Measurements from ENCODE around the gene ZNF157.
A peak's percentile ranks its signal among the peaks of the same experiment; 100 is the strongest.
"Not testable (repeated sequence)": the region's sequence is repeated elsewhere in the genome, so short reads cannot be mapped to it uniquely, and the experiment has no call there.

ZNF157 gene

DNA sequence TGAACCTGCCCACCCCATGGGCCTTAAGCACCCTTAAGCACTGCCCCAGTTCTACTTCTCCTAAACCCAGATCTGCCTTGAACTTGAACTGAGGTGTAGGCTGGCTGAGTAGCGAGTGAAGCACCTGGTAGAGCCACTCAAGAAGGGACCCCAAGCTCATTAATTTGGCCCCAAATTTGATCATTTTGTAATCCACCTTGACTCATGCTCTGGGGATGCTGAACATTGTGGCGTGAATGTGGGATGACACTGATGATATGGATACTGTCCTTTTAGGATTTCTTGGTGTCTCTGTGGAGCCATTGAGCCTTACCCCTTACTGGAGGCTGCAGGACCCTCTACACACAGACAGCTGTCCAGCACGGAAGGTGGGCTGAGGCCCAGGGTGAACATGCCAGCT, at the start of gene ZNF157:
ZNF157 (plus strand) TSS at position 301 of the 400 bp plus-strand sequence; CDS start at position 392, 91 bp downstream.
- no peak for DNase-seq (ENCODE audit: low read depth in 2 of 2)

DNA sequence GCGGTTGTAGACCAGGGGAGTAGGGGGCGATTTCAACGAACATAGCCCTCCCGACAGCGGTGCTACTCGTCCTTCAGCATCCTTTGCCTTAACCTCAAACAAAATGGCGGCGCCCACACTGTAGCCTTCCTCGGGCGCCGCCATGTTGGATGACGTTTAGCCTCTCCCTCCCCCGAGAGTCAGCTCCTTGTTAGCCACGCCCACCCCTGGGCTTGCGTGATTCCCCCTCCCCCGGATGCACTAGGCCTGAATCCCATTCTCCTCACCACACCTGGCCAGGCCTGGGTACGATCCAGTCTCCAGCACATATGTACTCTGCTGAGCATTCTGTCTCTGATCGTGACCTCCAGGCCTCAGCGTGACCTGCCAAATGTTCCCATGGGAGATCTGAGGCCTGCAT, 49.0 kb upstream of the ZNF157 start:
- DNase-seq (ENCODE audit: low read depth in 2 of 2): no peak

DNA sequence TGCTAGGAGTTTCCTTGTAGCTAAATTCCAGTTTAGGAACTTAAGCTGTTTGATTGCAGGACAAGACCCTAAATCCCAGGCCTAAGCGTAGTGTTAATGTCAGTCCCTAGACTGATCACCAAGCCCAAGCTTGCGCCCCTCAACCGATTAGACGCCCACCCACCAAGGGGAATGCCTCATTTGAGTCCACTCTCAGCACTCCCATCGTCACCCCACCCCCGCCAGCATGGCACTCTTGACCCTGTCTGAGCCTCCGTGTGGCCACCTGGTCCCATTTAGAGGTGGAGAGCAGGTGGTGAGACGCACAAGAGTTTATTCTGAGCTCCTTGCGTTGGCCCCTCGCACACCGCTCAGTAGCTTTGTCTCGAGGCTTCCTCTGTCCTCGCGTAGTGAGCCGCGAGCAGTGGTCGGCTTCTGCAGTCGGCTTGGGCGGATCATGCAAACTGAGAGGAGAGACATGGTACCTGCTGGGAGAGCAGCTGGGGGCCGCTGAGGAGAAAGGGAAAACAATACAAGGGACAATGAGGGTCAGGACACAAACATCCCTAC, 48.5 kb upstream of the ZNF157 start:
- DNase-seq (ENCODE audit: low read depth in 2 of 2): no peak

DNA sequence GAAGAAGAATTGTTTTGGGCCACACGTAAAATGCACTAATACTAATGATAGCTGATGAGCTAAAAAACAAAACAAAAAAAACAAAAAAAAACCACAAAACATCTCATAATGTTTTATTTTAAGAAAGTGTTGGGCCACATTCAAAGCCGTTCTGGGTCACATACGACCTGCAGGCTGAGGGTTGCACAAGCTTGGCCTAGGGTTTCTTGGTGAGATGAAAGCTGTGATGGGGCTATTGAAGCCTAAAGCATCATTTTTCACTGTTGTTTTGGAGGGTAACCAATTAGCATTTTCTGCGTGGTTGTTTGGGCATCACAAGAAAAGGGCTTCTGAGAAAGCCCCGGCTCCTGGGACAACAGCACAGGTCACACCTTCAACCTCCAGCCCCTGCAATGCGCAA, 42.5 kb upstream of the ZNF157 start:
- DNase-seq (ENCODE audit: low read depth in 2 of 2): no peak

GRCh38 chrX:47332729-47333128, 37.6 kb upstream of the ZNF157 start:
- not testable (repeated sequence) for DNase-seq (ENCODE audit: low read depth in 2 of 2)

DNA sequence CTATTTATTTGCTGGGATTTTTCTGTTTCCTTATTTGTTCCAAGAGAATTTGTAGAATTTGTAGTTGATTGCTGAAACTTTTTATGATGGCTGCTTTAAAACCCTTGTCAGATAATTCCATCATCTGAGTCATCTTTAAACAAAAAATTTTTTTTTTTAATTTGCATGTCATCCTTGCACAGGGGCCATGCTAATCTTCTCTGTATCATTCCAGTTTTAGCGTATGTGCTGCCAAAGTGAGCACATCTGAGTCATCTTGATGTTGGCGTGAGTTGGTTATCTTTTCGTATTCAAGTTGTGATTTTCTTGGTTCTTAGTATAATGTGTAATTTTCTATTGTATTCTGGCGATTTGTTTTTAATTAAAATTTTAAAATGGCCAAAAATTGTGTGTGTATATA, 18.7 kb upstream of the ZNF157 start:
- no peak for DNase-seq (ENCODE audit: low read depth in 2 of 2)

DNA sequence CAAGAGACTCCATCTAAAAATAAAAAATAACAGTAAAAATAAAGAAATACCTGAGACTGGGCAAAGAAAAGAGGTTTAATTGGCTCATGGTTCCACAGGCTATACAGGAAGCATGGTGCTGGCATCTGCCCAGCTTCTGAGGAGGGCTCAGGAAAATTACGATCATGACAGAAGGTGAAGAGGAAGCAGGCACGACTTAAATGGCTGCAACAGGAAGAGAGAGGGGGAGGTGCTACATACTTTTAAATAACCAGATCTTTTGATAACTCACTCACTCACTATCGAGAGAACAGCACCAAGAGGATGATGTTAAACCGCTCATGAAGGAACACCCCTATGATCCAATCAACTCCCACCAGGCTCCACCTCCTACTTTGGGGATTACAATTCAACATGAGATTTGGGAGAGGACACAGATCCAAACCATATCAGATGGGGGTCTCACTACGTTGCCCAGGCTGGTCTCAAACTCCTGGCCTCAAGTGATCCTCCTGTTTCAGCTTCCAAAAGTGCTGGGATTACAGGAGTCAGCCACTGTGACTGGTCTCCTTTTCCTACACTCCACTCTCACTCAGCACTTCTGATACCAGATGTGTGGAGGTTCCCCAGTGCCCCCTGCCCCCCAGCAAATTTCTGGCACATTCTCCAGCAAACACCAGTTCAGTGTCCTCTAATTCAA, 11.9 kb upstream of the ZNF157 start:
- no peak for DNase-seq (ENCODE audit: low read depth in 2 of 2)

DNA sequence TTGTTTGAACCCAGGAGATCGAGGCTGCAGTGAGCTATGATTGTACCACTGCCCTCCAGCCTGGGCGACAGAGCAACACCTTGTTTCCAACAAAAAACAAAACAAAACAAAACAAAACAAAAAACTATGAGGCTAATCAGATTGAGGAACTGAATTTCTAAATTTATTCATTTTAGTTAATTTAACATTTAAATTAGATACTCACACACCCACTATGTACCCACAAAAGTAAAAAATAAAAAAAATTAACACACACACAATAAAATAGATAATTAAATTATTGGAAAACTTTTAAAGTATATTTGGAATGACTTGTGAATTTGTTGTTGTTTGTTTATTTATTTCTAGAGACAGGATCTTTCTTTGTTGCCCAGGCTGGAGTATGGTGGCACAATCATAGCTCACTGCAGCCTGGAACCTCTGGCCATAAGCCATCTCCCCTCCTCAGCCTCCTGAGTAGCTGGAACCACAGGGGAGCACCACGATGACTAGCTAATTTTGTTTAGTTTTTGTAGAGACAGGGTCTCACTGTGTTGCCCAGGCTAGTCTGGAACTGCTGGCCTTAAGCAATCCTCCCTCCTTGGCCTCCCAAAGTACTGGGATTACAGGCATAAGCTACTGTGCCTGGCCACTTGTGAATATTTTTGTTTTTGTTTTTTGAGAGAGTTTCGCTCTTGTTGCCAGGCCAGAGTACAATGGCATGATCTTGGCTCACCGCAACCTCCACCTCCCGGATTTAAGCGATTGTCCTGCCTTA, 9.8 kb upstream of the ZNF157 start:
- no peak for DNase-seq (ENCODE audit: low read depth in 2 of 2)

GRCh38 chrX:47361538-47362511, 8.6 kb upstream of the ZNF157 start:
- DNase-seq (ENCODE audit: low read depth in 2 of 2): no peak

DNA sequence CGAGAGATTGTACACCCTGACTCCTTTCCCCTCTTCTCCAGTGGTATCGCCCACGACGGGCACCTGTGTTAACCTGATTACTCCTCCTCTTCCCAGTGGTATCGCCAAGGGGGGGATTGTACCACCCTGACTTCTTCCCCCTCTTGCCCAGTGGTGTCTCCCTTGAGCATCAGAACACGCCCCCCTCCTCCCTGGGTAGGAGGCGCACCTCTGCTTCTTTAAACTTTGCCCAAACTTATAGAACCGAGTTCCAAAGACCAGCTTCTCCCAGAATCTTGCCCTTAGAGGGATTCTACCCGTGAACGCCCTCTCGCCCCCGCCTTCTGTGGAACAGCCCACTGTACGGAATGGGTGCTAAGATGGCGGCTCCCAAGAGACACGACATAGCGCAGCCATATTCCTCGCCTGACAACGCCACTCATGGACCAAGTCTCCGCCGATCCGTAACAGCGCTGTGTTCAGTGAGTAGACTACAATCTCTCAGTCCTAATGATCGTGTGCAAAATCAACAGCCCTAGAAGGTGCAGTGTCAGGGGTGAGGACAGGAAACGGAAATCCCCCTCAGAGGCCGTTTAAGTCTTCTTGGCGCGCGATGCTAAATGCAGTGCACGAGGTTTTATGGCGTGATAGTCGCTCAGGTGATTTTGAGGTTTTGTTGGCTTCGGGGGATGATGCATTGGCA, 4.2 kb upstream of the ZNF157 start:
- DNase-seq (ENCODE audit: low read depth in 2 of 2): peak; percentile 32 to 62

- no peak for DNase-seq (ENCODE audit: low read depth in 2 of 2)
These were observed 2.8 kb downstream of the ZNF157 start for GRCh38 chrX:47373198-47373597.

DNA sequence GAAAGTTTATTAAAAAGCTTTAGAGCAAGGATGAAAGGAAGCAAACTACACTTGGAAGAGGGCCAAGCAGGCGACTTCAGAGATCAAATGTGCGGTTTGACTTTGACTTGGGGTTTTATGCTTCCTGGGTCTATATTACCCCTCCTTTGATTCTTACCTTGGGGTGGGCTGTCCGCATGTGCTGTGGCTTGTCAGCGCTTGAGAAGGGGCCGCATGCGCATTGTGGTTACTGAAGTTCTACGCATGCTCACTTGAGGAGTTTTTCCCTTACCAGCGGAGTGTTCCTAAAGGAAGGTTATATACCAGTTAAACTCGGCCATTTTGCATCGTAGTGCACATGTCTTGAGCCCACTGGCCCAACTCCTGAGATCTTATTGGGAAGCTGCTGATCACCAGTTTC, 9.9 kb downstream of the ZNF157 start:
- DNase-seq (ENCODE audit: low read depth in 2 of 2): peak; percentile 27 to 34

- DNase-seq (ENCODE audit: low read depth in 2 of 2): not testable (repeated sequence)
These were observed 10.5 kb downstream of the ZNF157 start for GRCh38 chrX:47380837-47381236.

DNA sequence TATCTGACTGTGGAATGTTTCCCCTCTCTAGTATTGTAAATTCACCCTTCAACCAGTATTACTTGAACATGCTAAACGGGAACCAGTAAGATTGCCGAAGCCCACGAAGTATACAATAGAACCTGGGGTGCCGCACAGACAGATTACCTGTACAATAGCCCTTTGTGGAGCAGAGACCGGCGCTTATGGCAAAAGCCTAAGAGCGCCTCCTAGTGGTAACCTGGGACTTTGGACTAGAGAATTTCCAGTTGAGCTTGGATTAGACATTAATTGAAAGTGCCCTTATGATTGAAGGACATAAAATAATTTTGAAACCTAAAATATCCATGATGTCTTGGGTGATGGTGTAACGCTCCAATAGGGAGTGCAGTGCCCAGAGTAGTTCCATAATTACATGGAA, 14.1 kb downstream of the ZNF157 start:
- DNase-seq (ENCODE audit: low read depth in 2 of 2): peak in 1 of 2 donors; percentile 40

DNA sequence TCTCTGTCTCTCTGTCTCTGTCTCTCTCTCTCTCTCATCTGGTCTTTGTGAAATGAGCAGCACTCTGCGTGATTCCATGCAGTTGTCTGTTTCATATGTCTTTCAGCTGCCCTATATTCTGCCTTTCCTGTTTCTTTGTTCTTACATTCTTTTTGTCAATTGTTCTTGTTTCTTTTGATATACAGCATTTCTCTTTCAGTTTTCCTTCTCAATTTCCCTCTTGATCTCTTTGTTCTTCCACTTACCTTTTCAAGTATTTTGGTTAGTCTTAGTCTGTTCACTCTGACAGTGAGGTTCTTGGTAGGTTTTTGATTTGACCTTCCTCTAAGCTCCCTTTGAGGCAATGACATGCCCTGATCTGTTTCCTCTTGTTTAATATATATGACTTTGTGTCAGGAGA, 20.4 kb downstream of the ZNF157 start:
- DNase-seq (ENCODE audit: low read depth in 2 of 2): no peak

- DNase-seq (ENCODE audit: low read depth in 2 of 2): no peak
These were observed 42.8 kb downstream of the ZNF157 start for GRCh38 chrX:47413179-47413594.

- no peak for DNase-seq (ENCODE audit: low read depth in 2 of 2)
These were observed 49.9 kb downstream of the ZNF157 start for GRCh38 chrX:47420265-47420664.

DNA sequence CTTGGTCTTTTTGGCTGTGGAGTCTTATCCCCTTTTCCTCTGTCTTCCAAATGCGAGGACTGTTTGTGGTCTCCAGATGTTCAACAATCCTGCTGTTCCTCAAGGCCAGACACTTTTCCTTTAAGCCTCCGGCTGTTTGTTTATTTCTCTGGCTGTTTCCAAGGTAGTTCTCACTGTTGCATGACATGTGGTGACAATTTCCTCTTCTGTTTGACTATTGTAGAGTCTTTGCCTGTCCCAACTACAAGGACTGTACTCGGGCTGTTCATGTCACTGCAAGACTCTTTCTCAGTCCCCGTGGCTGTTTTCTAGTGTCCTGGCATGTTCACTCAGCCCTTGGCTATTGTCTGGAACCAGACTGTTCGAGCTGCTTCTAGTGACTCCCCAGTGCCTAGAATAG, 50.6 kb downstream of the ZNF157 start:
- no peak for DNase-seq (ENCODE audit: low read depth in 2 of 2)

DNA sequence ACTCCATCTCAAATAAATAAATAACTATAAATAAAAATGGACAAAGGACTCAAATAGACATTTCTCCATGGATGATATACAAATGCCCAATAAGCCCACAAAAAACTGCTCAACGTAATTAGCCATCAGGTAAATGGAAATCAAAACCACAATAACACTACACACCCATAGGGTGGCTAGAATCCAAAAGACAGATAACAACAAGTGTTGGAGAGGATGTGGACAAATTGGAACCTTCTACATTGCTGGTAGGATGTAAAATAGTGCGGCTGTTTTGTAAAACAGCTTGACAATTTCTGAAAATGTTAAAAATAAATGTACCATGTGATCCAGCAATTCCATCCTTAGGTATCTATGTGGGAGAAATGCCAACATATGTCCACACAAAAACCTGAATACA, 52.1 kb downstream of the ZNF157 start:
- DNase-seq (ENCODE audit: low read depth in 2 of 2): no peak

GRCh38 chrX:47430925-47431324, 60.5 kb downstream of the ZNF157 start:
- no peak for DNase-seq (ENCODE audit: low read depth in 2 of 2)

DNA sequence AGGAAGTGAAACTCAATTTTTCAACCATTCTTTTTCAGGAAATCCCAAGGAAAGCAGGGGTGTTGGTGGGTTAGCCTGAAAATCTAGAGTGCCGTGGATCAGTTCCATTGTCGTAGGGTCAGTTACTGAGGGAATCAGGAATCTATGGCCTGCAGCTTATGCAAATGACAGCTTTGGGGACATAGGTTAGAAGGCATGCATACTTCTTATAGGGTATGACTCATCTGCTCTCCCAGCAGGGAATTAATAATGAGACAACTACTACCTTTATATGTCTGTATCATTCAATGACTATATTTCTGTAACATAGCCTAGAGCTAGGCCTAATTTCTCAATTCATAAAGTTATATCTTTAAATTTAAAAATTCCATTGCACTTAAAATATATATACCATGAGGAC, 76.1 kb downstream of the ZNF157 start:
- no peak for DNase-seq (ENCODE audit: low read depth in 2 of 2)

Measured in stimulated activated CD8-positive, alpha-beta memory T cell treated with anti-CD3 and anti-CD28 coated beads, Interleukin-15, amount 100 ng/mL, for 48 hours (primary cell).